COLO668 (cell line): ENCODE measurements around the gene GSTO2.
"Not testable (repeated sequence)": the region's sequence is repeated elsewhere in the genome, so short reads cannot be mapped to it uniquely, and the experiment has no call there.

Experiments
- DNase-seq: peaks from one replicate; lab custom pipeline; 2025; ENCODE audit not compliant: unreplicated experiment; lab: John Stamatoyannopoulos, UW

The GSTO2 gene

DNA sequence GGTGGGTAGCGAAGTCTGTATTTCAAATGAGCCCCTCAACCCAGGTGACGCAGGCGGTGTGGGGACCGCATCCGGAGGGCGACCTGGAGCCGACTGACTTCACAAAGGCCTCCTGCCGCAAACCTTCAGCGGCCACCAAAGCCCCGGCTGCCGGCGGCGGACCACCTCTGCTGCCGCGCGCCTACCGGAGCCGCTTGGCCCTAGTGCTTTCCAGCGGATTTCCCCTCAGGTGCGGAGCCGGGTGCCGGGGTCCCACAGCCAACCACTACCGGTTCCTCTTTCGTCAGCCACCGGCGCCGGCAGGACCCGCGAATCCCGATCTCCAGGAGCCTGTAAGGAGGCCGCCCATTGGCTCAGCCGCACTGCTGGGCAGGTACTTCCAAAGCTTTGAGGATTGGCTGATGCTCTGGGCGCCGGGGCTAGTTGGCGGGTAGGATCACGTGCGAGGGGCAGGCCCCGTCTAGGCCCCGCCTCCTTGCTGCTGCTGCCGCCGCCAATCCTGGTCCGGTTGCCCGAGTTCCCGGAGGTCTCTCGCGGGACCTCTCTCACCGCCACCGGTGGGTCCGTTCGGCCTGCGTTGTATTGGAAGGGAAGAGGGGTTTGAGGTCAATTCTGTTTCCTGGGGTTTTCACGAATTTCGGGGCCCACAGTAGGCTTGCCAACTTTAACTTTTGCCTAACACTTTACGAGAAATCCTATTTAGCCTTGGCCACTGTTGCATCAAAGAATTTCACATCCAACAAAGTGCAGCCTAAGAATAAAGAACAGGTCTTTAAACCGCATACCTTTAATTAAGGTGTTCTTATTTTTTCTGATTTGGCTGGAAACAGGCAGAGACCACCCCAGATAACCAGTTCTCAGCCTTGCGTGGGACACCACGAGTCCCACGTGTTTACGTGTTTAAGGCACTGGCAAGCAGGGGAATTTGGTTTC, at the start of gene GSTO2:
Gene GSTO2 (plus strand): TSS at position 472 of the 933 bp plus-strand sequence. CDS start 5,732 bp downstream, outside the sequence.
- peak; percentile 95 for DNase-seq

DNA sequence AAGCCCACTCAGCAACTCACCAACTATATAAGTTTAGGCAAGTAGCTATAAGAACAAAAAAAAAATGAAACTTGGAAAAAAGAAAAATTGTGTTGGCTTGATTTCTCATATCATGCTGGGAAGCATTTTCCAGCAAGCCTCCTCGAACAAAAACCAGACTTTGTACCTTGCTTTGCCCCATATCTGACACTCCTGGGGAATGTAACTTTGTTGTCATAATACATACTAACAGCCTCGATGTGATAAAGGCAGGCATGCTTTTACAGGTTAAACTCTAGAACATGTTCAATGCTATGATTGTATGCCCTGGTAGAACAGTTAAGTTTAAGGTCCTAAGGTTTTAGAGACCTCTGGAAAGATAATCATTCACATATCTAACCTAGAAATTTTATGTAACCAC, 48.5 kb upstream of the GSTO2 start:
- DNase-seq, result no peak

DNA sequence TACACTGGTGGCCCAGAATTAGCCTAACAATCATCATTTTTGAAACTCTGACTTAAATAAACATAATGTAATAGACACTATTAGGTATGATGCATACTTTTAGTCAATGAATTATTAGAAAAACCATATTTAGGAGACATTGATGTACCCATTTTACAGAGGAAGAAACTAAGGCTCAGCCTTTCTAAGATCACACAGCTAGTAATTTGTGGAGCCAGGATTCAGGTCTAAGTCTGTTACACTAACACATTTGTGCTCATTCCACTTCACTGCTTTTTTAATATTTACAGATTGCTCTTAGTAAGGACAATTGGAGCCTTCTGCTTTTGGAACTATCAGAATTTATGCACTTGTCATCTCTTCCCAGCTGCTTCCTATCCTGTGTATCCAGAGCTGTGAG, 45.7 kb upstream of the GSTO2 start:
- DNase-seq, result no peak

DNA sequence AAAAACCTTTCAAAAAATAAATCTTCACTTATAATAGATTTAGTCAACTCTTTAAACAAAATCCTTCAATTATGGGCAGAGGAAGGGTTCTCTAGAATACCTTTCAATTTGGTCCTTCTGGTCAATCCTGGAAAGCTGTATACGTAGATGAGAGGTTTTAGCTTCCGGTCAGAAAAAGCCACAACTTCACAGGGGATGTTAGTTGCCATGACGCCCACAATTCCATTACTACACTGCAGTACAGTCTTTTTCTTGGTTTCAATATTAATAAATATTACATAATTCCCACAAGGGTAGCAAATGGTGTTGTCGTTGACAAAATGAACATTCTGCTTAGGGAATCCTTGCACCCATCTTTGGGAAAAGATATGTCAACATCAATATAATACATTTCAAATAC, 38.5 kb upstream of the GSTO2 start:
- DNase-seq, result no peak

DNA sequence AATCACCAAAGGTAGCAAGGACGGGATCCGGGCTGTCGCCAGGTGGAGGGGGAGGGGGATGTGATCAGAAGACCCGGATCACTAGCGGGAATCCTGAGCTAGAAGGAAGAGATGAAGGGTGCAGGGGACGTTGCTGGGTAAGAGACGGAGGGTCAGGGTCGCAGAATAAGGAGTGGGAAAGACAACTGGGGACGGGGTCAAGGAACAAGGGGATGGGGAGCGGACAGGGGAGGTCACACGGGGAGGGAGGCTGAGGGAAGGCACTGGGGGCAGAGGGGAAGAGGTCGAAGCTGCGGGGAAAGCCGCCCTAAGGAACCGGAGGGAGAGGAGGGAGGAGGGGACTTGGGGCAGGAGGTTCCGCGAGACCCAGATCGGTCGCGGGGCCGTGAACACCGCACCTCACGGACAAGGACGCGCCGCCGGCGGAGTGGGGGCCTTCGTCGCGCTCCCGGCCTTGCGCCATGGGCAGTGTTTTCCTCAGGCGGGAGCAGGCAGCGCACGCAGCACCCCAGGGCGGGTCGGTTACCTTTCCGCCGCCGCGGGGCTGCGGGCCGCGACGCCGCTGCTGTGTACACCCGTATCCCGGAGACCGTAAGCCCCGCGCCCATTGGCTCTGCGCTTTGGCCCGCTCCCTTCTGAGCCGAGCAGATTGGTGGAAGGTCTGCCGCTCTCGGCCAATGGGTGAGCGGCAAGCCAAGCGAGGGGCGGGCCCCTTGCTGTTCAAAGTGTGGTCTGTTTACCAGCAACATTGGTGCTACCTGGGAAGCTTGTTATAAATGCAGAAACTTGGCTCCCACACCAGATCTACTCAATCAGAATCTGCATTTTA, 37.0 kb upstream of the GSTO2 start, which contains the start of gene CFAP43:
Gene CFAP43 (minus strand): TSS at position 581 of the 829 bp plus-strand sequence. CDS start 118 bp downstream, at position 463.
- peak; percentile 93 for DNase-seq

DNA sequence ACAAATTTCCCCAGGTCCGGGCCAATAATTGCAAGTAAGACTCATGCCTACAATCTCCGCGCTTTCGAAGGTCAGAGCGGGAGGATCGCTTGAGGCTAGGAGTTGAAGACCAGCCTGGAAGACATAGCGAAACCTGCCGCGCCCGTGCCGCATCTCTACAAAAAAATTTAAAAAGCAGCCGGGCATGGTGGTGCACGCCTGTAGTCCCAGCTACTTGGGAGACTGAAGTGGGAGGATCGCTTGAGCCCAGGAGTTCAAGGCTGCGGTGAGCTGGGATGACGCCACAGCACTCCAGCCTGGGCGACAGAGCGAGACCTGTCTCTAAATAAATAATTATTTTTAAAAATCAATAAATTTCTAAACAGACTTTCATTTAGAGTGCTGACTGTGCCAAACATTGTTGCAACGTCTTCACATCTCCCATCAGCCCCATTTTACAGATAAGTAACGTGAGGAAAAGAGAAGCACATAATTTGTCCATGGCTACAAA, 36.3 kb upstream of the GSTO2 start:
- peak; percentile 11 for DNase-seq

DNA sequence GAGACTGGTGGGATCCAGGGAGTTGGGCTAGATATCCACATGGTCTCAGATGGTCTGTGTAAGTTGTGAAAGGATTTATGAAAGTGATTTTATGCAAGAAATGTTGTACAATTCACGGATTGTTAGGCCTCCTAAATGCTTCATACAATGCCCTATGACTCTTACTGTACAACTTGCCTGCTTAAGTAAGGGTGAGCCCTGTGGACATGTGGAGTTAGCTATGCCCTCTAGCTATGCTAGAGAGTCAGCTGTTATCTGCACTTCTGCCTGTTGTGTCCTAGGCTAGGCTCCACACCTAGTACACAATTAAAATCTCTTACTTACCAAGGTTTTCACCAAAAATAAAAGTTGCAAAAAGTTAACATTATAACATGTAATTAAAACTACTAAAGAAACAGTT, 35.2 kb upstream of the GSTO2 start:
- no peak for DNase-seq

DNA sequence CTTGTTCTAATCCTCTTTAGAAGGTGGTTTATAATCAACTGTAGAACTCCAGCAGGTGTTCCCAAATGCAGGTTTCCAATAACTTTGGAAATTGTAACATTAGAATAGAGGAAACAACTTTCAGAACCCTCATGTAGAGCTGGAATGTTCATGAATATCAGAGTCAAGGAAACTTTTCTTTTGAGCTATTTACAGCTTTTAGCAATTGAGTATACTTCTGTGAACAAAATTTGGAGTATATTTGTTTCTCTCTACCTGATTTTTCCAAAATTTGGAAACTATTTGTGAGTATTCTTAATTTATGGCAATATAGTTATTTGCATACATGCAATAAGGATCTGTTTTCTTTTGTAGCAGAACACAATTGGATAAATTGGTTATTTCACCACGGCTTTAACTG, 34.0 kb upstream of the GSTO2 start:
- DNase-seq, result no peak

DNA sequence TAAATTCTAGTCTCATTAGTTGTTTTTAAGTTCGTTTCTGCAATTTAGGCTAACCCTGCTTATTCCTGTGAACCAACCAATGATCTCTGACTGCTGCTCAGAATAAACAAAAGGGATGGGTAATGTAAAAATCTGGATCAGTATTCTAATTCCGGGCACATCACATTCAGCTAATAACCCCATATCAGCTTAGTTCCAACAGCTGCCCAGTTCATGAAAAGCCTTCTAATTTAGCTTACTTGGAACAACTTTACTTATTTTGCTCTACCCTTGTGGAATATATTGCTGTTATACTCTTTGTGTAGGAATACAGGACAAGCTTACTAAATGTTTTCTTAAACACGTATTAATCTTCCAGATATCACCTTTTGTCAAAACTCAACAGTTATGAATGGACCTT, 33.2 kb upstream of the GSTO2 start:
- DNase-seq, result no peak

DNA sequence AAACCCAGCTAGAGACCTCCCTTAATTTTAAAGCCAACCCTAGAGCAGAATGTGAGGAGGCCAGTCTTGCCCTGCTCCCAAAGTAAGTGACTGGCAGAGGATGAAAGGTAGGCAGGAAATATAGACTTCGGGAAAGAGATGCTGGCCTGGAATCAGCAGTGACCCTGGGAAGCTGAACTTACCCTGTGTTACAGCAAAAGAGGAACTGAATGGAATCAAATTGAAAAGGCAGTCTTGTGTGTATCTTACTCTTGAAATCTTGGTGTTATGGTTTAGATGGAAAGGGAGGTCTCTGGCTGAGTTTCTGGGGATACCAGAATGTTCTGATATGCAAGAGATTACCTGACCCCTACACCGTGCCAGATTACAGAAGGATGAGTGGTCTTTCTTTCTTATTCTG, 28.9 kb upstream of the GSTO2 start:
- no peak for DNase-seq

DNA sequence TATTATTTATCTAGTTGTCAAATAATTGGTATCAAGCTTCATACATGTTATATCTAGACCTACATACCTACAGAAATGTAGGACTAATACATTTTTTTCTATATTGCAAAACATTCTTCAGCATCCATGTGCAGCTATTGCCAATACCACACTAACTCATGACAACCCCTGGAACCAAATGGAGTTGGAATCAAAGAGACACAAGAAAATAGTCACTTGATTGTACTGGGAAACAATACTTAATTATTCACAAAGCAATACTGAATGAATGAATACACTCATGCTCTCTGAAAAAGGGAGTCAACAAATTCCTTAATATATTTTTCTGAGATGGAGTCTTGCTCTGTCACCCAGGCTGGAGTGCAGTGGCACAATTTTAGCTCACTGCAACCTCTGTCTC, 26.4 kb upstream of the GSTO2 start:
- DNase-seq, result no peak

DNA sequence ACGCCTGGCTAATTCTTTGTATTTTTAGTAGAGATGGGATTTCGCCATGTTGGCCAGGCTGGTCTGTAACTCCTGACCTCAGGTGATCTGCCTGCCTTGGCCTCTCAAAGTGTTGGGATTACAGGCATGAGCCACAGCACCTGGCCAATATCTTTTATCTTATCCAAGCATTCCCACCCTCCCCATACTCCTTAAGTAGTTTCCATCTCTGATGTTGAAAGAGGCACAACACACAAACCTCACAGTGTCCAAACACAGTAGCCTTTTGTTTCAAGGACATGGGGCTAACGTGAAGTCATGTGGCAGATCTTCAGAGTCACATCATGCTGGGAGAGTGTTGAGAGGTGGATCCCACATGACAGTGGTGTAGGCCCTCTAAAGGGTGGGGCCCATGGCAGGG, 26.0 kb upstream of the GSTO2 start:
- not testable (repeated sequence) for DNase-seq

DNA sequence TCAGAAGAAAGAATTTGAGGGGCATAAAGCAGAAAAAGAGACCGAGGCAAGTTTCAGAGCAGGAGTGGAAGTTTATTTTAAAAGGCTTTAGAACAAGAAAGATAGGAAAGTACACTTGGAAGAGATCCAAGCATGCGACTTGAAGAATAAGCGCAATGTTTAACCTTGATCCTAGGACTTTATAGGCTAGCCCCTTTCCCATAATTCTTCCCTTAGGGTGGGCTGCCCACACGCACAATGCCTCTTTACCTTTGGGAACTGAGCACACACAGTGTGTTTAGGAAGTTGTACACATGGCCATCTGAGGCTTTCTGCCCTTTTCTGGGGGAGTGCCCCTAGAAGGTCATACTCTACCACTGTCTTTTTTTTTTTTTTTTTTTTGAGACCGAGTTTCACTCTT, 25.5 kb upstream of the GSTO2 start:
- DNase-seq, result no peak

DNA sequence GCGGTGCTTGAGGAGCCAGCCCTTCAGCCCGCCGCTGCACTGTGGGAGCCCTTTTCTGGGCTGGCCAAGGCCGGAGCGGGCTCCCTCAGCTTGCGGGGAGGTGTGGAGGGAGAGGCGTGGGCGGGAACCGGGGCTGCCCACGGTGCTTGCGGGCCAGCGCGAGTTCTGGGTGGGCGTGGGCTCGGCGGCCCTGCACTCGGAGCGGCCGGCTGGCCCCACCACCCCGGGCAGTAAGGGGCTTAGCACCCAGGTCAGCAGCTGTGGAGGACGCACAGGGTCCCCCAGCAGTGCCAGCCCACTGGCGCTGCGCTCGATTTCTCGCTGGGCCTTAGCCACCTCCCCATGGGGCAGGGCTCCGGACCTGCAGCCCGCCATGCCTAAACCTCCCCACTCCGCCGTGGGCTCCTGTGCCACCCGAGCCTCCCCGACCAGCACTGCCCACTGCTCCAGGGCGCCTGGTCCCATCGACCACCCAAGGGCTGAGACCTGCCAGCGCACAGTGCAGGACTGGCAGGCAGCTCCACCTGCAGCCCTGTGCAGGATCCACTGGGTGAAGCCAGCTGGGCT, 23.8 kb upstream of the GSTO2 start:
- no peak for DNase-seq

DNA sequence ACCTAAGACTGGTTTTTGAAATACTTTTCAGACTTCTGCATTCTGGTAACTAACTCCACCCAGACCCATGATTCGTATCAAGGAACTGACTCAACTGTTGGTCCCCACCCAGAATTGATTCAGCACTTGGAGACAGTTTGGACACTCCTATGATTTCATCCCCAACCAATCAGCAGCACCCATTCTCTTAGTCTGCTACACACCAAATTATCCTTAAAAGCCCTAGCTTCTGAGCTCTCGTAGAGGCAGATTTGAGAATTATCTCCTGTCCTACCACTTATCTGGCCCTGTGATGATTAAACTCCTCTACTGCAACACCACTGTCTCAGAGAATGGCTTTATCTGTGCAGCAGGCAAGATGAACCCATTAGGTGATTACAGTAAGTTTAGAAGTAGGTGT, 22.0 kb upstream of the GSTO2 start:
- DNase-seq, result no peak

DNA sequence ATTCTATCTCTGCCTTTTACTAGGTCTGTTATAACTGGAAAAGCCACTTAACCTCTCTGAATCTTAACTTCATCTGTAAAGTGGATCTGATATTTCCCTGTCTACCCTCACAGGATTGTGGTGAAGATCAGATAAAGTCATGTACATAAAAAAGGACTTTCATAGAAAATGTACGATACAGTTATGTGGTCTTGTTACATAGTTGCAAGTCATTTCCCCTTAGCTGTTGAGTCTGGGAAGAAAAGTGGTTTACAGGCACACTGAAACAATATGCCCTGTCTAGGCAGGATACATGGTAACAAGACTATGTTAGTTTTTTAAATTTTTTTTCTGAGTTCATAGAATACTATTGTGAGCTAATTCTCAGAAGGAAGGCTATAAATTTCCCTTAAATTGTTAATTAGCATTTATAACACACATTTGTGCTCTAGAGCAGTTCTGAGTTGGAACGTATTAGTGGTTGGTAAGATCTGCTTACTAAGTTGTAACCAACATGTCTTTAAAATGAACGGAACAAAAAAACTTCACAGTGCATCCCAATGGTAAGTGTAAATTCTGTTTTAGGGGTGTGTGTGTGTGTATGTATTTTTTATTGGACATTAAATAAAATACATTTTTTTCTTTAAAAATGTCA, 21.4 kb upstream of the GSTO2 start:
- no peak for DNase-seq

DNA sequence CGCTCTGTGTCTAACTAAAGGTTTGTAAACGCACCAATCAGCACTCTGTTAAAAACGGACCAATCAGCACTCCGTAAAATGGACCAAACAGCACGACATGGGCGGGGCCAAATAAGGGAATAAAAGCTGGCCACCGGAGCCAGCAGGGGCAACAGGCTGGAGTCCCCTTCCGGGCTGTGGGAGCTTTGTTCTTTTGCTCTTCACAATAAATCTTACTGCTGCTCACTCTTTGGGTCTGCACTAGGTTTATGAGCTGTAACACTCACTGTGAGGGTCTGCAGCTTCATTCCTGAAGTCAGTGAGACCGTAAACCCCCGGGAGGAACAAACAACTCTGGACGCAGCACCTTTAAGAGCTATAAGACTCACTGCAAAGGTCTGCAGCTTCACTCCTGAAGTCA, 20.1 kb upstream of the GSTO2 start:
- DNase-seq, result not testable (repeated sequence)

DNA sequence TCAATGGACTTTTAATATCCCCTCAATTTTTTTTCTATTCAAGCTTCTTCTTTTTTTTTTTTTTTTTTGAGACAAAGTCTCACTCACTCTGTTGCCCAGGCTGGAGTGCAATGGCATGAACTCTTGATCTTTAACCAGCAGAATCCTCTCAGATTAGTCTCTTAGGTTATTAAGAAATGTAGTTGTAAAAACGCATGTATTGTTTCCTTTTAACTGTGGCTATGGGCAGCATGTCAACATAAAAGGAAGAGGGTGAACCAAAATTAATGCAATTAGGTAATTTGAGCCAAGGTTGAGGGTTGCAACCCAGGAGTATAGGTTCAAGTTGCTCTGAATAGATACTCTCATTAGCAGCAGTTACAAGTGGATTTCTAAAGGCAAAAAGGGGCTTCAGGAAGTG, 18.6 kb upstream of the GSTO2 start:
- no peak for DNase-seq

DNA sequence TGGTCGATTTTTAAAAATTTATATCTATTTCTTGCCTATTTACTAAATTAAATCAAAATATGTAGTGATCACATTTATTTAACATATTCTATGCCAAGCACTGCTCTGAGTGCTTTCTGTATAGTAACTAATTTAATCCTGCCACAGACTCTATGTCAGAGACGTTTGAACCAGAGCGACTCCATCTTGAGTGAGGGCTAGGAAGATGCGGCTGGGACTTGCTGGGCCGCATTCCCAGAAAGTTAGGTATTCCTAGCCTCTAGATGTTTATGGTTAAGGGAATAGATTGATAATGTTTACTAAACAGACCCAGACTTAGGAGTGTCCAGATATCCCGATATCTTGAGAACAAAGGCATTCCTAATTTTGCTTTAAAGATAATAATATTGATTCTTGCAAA, 17.5 kb upstream of the GSTO2 start:
- no peak for DNase-seq

DNA sequence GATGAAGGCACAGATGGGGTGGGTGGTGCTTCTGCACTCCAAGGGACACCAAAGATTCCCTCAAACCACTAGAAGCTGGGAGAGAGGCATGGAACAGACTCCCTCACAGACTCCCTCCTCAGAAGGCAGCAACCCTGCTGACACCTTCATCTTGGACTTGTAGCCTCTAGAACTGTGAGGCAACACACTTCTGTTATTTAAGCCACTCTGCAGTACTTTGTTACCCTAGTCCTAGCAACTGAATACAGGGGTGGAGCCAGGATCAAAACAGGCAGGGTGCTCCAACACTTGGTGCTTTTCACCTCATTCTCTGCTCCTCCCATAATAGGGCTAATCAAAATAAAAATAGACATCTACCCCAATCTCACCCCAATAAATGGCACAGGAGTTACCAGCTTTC, 16.6 kb upstream of the GSTO2 start:
- no peak for DNase-seq

DNA sequence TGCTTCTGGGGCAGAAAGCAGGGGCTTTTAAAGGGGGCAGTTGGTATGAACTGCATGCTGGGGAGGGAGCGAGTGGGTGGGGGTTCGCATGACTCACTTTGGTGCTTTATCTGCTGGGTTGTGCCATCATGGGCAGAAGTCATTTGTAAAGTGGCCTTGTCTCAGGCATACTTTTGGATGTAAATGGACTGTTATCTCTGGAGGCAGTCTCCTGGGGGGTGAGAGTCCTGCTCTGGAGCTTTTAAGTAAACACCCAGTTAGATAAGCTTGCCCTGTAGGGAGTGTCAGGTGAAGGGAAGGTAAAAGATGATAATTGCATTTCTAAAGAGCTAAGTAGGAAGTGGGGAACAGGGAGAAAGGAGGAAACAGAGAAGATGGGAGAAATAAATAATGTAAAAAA, 15.9 kb upstream of the GSTO2 start:
- no peak for DNase-seq
